ENCODE data around the gene HDAC1.

Gene HDAC1

DNA sequence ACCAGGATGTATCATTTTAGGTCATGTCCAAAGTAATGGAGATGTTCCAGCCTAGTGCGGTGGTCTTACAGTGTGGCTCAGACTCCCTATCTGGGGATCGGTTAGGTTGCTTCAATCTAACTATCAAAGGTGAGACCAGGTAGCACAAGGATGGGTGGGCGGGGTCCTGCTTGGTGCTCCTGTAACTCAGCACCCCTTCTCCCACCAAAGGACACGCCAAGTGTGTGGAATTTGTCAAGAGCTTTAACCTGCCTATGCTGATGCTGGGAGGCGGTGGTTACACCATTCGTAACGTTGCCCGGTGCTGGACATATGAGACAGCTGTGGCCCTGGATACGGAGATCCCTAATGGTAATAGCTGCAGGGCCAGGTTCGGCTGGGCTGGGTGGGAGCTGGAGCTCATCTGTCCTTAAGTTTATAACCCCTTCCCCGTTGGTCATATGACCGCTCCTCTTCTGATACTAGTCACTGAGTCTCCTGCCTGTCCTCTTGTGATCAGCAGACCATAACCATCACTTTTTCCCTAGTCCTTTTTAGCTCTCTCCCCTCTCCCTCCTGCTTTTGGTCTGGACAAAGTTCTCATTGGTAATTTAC is 38.8 kb downstream of the HDAC1 start:
- DNase-seq = no peak

DNA sequence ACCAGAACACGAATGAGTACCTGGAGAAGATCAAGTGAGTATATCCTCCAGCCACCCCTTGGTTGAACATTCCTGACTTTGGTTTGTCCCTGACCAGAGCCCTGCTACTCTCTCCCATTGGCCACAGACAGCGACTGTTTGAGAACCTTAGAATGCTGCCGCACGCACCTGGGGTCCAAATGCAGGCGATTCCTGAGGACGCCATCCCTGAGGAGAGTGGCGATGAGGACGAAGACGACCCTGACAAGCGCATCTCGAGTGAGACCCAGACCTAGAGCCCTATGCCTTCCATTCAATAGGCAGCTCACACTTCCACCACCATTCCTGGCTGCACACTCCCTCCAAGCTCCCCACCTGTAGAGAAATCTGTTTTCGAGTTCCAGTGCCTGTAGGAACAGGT is 39.7 kb downstream of the HDAC1 start:
- DNase-seq = no peak

DNA sequence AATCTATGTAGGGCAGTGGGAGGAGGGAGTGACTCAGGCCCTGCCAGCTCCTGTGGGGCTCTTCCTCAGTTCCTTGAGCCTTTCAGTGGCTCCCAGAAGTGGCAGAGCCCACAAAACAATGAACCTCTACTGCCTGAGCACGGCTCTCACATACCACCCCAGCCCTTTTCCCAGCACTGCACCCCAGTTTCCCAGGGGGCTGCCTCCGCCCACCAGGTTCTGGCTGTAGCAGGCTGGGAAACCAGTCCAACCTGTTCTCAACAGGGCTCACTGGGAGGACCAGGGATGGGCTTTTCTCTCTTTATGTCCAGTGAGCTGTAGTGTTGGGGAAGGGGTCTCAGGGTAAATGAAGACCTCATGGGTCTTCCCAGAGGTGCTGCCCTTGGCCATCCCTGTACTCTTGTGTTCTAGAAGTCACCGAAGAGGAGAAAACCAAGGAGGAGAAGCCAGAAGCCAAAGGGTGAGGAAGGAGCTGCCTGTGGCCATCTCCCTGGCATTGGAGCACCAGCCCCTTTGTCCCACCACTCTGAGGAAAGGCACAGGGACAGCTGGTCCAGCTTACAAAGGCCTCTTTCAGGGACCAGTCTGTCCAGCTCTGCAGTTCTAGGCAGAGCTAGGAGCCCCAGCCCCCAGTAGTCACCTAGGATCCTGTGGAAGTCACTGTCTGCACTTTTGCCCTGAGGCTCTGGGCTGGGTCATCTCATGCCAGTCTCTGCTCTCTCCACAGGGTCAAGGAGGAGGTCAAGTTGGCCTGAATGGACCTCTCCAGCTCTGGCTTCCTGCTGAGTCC is 40.6 kb downstream of the HDAC1 start:
- no peak for DNase-seq

DNA sequence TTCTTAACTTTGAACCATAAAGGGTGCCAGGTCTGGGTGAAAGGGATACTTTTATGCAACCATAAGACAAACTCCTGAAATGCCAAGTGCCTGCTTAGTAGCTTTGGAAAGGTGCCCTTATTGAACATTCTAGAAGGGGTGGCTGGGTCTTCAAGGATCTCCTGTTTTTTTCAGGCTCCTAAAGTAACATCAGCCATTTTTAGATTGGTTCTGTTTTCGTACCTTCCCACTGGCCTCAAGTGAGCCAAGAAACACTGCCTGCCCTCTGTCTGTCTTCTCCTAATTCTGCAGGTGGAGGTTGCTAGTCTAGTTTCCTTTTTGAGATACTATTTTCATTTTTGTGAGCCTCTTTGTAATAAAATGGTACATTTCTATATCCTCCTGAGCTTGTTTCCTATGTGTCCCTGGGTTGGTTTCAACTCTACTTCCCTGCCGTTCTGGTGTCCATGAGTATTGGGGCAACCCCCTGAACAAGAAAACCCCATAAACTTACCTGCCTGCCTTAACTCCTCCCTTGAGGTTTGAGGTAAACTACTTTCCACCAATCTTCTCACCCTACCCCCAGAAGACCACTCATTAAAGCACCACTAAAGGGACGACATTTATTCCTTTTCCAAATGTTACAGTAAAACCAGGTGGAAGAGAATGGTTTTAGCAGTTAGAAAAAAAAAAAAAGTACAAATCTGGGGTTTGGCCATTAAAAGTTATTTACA is 41.5 kb downstream of the HDAC1 start:
- DNase-seq = no peak

DNA sequence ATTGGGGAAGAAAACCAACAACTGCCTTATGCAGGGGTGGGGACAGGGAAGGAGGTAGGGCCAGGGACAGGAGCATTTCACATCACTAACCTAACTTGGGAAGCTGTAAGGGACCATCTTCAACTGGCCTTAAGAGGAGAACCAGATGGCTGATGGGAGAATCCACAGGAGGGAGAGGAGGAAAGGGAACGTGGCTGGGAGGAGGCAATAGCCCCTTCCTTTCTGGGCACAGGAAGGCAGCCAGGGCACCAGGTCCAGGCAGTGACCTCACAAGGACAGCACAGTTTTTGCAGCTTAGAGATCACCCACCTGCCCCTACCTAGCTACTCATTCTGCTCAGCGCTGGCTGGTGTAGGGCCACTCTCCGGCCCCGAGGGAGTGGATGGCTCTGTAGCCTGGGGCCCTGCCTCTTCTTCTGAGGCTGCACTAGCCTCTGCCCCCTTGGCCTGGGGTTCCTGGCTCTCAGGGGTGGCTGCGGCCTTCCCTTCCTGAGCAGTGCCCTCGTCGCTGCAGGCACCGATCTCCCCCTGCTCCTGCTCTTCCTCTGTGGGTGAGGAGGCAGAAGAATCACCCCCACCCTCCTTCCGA is 42.5 kb downstream of the HDAC1 start:
- no peak for DNase-seq

DNA sequence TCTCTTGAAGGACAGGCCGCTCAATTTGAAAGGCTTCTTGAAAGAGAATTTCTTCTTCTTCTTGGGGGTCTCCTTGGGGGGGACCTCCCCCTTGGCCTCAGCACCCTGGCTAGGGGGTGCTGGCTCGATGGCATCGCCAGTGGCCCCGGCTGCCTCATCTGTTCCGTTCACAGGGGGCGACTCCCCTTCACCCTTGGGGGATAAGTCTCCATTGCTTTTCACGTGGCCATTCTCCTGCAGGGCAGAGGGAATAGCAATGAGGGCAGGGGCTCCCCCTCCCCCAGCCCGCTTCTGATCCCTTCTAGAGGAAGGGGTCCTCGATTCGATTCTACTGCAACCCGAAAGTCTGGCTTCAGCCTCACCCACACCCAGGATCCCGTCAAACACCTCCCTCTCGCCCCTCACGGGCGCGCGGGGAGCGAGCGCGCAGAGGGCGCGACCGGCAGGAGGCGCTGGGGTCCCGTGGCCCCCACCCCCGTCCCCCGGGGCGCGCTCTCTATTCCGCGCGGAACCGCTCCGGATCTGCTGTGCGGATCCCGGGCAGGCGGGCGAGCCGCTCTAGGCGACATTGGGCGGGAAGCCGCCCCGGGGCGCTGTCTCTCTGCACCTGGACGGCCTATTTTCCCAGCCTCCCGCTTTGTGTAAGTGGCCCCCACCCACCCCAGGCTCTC is 43.1 kb downstream of the HDAC1 start:
- peak; percentile 35 to 66 (median 50) for DNase-seq

DNA sequence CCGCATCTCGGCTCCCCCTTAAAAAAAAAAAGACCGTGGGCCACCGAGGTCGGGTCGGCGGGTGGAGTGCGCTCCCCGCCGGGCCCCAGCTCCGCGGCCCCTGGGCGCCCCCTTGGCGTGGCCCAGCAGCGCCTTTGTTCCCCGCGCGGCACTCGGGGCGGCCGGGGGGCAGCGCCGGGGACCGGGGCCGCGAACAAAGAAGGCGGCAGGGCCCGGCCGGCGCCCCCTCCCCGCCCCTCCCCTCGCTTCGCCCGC is 43.6 kb downstream of the HDAC1 start:
- DNase-seq = no peak

DNA sequence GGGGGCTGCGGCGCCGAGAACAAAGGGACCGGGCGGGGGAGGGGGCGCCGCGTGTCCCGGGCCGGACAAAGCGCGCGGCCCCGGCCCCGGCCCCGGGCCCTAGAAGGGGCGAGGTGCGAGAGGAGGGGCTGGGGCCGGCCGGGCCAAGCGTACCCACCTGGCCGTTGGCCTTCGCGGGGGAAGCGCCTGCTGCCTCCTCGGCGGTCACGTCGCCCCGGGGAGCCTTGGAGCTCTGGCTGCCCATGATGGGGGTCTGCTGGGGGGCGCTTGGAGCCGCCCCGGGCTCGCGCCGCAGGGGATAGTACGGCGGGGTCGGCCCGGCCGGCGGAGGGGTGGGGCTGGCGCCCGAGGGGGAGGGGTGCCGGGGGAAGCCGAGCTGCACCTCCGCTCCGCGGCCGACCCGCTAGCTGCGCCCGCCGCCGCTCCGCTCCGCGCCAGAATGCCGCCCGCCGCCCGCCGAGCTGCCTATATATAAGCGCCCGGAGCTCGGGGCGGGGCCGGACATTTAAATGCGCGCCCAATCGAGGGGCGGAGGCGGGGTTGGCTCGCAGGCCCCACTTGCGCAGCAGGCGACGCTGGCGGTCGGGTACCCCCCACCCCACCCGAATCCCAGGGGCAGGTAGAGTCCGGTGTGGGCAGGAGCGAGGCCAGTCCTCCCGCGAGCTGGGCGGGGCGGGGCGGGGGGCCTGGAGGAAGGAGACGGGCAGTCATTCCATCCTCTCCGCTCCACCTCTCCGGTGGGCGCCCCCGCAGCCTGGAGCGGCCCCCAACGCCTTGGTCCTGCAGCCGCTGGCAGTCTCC is 44.1 kb downstream of the HDAC1 start, which contains the start of gene MARCKSL1:
MARCKSL1 (minus strand) TSS at position 444 of the 801 bp plus-strand sequence; CDS start at position 244, 200 bp downstream.
- DNase-seq = peak; percentile 75 to 84 (median 80)

DNA sequence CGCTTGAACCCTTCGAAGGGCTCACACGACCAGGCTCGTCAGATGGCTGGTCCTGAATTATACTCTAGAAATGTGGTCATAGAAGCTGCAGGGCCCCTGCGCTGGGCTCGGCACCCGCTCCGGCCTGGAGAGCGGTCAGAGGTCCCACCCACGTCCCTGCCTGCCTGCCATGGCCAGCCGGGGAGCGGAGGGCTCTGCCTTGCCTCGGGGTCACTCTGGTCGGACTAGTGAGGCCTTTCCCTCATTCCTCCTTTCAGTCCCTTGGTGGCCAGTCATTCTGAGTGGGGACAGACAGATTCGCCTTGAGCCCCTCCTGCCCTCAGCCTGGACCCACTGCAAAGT is 44.7 kb downstream of the HDAC1 start:
- DNase-seq = no peak

DNA sequence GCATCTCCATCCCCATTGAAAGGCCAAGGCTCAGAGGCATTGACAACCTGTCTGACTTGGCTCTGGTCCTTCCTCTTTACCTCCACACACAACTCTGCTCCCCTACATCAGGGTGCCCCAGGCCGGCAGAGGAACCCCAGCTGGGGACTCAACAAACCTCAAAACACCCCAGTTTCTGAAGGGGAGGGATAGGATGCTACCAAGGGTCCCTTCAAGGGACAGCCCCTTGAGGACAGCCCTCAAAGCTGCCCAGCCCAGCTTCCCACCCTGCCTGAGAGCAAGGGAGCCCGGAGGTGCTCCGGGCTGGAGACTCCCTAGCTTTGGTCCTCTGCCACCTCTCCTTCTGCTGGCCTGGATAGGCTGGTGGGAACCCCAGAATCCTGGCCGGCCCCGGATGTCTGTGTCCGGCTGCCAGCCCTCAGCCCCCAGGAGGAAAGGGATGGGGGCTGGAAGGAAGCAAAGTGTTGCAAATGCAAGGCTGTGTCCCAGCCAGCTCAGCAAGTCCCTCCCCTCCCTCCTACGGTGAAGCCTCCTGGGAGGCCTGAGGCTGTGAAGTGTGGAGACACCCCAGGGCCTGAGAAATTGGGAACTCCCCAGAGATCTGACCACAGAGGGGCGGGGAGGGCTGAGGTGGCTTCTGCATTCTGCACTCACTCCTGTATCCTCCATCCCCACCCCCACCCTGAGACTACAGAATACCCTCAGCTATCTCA is 45.2 kb downstream of the HDAC1 start:
- peak in 3 of 5 experiments; percentile 39 to 68 (median 66) for DNase-seq

DNA sequence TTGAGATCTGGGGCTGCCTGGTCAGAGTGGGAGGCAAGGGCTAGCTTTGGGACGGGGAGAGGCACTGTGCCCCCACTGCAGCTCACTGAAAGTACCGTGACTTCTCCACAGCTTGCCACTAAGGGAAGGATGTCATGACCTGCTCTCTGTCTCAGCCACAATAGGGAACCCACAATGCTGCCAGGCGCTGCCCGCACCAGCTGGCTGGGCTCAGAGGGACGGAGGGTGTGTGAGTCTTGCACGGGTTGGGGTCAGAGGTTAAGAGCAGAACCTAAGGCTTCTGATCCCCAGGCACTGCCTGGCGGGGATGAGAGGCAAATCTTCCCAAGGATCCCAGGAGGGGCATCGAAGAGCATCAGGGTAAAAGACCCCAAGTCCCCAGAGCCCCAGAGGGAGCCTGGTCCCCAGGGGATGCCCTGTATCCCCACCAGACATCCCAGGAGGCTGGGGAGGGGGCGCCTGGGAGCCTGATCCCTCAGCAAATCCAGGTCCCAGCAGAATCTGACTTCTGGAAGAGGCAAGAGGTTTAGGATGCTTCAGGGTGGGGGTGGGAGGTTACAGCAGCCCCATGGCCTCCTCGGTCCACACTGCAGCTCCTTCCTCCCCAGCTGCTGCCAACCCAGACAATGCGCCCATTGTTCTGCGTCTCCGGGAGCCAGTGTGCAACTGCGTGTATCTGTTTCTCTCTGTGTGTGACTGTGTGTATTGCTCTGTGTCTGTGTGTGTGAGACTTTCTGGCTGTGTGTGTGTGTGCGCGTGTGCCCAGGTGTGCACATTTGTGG is 46.2 kb downstream of the HDAC1 start:
- DNase-seq = peak in 1 of 5 experiments; percentile 77

DNA sequence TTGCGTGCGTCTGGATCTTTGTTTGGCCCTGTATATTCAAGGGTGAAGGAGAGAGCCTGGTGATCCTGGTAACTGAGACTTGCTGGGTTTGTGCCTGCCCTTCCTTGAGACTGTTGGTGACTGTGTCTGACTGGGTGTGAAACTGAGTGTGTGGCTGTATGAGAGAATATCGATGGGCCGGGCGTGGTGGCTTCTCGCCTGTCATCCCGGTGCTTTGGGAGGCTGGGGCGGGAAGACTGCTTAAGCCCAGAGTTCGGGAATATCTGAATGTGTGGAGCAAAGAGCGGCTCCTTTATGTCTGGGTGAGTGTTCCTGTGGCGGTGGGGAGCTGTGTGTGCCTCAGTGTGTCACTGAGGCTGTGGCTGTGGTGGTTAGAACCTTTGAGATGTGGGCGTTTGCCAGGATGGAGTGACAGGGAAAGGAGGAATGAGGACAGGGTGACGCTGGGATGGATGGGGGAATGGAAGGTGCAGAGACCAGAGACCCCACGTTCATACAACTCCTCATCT is 46.8 kb downstream of the HDAC1 start:
- no peak for DNase-seq

DNA sequence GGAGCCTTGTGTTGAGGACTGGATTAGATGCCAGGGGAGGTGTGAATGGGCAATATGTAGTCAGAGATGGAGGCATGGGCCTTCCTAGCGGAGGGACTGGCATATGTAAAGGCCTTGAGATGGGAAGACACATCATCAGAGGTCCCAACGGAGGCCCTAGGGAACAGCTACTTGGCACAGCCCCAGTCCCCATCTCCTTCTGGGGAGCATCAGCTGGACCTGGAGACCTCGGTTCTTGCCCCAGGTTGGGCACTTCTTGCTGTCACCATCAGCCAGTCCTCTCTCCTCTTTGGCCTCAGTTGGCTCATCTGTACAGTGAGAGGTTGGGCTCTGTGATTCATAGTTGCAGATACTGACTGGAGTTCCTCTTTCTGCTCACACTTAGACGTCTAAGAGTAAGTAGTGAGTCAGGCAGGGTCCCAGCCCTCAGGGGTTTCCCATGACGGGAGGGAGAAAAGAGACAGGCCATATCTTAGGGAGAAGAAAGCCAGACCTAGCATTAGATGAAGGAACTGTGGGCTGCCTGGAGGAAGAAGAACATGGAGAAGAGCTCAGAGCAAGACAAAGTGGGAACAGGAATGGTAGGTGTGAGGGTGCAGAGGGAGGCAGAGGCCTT is 47.6 kb downstream of the HDAC1 start:
- no peak for DNase-seq

DNA sequence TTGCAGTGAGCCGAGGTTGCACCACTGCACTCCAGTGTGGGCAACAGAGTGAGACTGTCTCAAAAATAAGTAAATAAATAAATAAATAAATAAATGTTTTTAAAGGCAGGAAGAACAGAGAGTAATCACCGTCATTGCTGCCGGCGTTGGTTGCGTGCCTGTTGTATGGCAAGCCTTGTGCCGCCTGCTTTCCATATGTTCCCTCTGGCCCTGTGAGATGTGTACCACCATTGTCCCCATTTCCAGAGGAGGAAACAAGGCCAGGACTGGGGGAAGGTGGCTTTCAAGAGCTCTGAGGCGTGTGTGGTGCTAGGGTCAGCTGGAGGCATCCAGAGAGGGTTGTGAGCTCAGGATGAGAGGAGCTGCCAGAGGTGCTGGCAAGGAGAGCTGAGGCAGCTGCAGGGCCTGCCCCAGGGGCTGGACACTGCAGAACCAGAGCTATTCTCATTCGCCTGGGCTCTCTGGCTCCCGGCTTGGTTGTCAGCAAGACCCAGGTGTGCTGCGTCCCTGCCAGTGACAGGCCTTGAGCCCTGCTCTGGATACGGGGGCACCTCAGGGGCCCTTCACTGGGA is 49.4 kb downstream of the HDAC1 start:
- DNase-seq = no peak

DNA sequence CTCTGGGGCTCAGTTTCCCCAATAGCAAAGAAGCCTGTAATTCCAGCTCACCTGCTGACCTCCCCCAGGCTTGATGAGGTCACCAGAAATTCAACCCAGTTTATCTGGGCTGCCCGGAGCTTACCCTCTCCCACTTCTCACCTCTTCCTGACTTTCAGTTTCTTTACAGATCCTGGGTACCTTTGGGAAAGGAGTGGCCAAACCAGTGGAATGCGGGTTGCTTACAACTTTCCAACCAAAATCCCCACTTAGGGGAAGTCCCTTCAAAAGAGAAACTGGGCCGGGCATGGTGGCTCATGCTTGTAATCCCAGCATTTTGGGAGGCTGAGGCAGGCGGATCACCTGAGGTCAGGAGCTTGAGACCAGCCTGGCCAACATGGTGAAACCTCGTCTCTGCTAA is 50.1 kb downstream of the HDAC1 start:
- DNase-seq = no peak

DNA sequence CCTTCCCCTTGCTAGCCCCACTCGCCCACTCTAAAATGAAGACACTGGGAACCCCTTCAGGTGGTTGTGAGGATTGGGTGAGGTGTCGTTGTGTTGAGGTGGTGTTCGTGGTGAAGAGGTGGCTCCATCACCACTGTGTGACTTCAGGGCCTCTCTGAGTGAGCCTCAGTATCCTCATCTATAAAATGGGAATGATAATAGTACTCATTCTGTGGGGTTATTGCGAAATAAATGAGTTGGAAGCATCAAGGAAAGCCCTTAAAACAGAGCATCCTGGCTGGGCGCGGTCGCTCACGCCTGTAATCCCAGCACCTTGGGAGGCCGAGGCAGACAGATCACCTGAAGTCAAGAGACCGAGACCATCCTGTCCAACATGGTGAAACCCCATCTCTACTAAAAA is 50.8 kb downstream of the HDAC1 start:
- no peak for DNase-seq

DNA sequence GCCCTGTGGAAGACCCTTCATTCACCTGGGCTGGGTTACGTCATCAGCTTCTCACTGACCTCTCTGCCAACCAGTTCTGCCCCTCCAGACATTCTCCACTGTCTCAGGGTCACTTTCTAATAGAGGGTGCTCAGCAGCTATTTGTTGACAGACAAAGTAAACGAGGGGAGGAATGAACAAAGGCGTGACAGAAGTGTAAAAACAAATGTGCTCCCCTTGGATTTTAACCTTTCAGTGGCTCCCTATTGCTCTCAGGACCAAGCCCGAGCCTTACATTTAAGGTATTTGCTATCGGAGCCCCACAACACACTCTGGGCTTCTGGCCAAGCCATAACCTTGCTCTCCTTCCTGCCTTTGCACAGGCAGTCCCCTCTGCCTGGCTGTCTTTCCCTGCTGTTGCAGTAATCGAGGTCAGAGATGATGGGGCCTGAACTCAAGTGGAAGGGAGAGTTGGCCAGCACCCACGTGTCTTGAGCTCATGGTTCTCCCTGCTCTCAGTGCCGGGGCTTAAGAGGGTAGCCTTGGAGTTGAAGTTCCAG is 53.5 kb downstream of the HDAC1 start:
- no peak for DNase-seq

DNA sequence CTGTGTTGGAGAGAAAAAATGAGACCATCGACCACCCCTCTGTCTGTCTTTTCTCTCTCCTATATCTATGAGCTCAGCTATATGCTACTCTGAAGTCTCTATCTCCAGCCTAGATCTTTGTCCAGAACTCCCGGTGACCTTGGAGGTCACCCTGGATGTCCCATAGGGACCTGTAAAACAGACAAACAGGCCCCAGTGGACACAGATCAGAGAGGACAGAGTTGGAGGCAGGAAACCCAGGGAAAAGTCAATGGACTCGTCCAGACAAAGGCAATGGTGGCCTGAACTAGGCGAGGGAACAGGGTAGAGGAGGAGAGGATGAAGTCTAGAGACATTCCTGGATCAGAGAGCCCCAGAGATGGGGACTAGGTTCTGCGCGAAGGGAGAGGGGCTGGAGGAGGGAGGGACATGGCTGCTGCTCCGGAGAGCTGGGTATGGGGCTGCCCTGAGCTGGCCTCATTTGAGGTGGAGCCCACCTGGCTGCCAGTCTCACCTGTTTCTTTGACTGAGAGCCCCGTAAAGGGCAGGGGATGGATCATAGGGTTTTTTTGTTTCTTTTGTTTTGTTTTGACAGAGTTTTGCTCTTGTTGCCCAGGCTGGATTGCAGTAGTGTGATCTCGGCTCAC is 54.8 kb downstream of the HDAC1 start:
- no peak for DNase-seq

DNA sequence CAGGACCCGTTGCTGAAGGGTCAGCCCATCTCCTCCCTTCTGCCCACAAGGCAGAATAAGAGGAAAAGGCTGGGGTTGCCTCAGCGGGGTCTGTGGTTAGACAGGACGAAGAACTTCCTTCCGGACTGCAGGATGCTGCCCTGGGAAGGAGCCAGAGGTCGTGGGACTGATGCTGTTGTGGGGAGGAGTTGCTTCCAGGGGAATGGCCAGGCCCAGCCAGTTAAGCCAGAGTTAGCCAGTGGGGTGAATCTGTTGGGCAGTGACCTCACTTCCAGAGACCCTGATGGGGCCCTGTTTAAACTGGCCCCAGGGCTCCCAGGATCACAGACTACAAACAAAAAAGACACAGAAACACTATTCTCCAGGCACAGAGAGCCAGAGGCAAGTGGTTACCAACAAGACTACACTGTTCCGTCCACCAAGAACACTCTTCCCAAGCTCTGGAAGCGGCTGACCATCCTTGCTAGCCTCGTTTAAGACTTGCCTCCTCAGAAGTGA is 57.4 kb downstream of the HDAC1 start:
- DNase-seq = no peak

Measured in T-helper 2 cell (primary cell).